A673 (cell line): Measurements from ENCODE around the gene CSTF1.

Experiments used
- CTCF ChIP-seq: fragments of 300-800, 200-600 bp; sonication (generic); conservative IDR thresholded peaks from 2 replicates; pipeline ENCODE4 v1.5.1; 2017; ENCODE audit warnings: low read depth, mild to moderate bottlenecking, antibody characterized with exemption, low read length, moderate library complexity, mixed read lengths
- EZH2 ChIP-seq: fragments of 200-600 bp; sonication (generic); IDR thresholded peaks from 2 replicates; pipeline ENCODE4 v1.6.1; 2017; ENCODE audit warnings: borderline replicate concordance, low read depth, mild to moderate bottlenecking, mixed read lengths, antibody characterized with exemption, low read length; ENCODE audit not compliant: poor library complexity, severe bottlenecking

- TF ChIP-seq CTCF = no peak
- TF ChIP-seq EZH2 = no peak
Observed at GRCh38 chr20:56350842-56351241, 41.6 kb upstream of the CSTF1 start.
